IPS-NIHi7 (cell line): ENCODE measurements around the gene LAT.

ENCODE experiments used
- DNase-seq: peaks from one replicate; pipeline ENCODE4 v3.0.0; 2012; ENCODE audit warnings: mixed read lengths; ENCODE audit errors: extremely low spot score

Gene LAT

DNA sequence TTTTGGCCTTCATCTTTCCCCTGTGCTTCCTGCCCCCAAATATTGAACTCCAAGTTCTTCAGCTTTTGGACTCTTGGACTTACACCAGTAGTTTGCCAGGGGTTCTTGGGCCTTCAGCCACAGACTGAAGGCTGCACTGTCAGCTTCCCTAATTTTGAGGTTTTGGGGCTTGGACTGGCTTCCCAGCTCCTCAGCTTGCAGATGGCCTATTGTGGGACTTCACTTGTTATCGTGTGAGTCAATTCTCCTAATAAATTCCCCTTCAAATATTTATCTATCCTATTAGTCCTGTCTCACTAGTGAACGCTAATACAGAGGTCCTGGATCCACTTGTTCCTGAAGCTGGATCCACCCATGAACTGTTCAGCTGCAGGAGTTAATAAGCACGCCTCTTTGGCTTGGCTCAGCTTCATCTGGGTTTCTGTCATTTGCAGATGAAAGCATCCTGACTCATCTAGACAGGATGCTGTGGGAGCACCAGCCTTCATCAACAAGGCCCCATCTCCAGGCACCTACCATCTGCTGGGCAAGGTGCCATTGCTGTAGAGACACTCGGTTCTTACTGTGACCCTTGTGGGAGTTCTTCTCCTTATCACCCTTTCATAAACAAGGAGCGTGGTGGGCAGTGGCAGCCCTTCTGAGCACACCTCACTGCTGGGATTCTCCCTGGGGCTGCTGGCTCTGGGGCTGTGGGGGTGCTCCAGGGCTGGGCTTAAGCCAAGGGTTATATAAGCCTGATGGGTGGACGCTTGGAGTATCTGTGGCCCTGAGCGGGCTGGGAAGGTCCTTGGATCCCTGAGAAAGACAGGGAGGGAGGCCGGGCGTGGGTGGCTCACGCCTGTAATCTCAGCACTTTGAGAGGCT lies 23.1 kb downstream of the LAT start:
- no peak for DNase-seq

DNA sequence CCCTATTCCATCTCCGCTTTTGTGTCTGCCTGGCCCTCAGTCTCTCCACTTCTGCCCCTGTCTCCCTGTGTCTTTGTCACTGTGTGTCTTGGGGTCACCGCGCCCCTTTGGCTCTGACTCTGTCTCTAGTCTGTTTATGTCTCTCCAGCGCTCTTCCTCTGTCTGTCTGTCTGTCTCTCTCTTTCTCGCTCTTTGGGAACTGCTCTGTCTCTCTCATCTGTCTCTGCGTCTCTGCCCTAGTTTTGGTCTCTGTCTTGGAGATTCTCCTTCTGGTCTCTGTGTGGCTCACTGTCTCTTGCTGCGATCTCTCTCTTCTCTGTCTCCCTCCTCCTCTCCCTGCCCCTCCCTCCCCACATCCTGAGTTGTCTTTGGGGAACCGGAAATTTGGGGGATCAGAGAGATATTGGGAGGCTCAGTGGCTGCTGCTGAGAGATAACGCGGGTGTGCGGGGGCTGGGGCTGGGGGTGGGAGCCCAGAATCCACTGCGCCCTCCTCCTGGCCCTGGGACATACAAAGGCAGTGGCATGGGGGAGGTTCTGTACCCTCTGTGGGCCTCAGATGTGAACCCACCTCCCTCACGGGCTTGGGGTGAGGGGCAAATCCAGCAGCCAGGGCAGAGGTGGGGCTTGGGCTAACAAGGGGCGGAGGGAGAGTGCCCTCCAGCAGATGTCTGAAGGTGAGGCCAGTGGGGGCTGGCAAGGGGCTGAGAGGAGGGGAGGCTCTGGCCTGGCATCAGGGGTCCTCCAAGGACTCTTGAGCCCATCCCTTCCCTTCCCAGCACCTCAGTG lies 24.4 kb downstream of the LAT start:
- DNase-seq: no peak

DNA sequence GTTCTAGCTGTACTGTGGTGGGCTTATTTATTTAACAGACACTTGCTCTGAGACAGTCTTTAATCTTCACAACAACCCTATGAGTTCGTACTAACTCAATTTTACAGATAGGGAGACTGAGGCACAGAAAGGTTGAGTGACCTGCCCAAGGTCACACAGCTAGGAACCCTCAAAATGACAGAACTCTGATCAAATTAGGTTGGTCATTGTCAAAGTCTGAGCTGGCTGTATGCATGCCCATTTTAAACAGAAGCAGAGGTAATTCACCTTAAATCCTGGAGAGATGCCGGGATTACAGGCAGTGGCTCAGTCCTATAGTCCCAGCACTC lies 24.9 kb downstream of the LAT start:
- DNase-seq: no peak

DNA sequence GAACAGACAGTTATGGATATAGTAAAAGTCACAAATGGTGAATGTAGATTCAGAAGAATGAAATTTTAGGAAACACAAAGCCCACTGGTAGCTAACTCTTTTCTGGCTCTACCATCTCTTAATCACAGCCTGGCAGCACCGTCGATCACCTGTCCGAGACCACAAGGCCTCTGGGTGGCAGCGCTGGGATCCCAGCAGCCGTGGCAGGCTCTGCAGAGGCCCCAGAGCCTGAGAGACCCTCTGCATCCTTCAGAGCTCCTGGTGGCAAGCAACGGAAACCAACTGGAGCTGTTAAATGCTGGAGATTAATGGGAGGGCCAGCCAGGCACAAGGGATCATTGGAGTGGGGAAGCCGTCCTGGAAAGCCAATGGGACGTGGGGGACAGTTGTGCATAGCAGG lies 26.3 kb downstream of the LAT start:
- peak; percentile 67 for DNase-seq

DNA sequence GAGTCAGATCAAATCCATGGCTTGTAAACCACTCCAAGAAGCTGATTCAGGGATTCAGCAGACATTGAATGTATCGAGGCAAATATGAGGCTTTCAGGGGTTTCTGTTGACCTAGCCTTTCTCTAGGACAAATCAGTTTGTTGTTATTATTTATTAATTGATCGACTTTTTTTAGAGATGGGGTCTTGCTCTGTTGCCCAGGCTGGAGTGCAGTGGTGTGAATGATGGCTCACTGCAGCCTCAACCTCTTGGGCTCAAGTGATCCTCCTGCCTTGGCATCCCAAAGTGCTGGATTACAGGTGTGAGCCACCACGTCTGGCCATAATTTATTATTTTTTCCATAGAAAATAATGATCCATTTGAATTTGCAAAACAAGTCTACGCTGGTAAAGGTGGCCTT lies 27.0 kb downstream of the LAT start:
- DNase-seq: no peak

DNA sequence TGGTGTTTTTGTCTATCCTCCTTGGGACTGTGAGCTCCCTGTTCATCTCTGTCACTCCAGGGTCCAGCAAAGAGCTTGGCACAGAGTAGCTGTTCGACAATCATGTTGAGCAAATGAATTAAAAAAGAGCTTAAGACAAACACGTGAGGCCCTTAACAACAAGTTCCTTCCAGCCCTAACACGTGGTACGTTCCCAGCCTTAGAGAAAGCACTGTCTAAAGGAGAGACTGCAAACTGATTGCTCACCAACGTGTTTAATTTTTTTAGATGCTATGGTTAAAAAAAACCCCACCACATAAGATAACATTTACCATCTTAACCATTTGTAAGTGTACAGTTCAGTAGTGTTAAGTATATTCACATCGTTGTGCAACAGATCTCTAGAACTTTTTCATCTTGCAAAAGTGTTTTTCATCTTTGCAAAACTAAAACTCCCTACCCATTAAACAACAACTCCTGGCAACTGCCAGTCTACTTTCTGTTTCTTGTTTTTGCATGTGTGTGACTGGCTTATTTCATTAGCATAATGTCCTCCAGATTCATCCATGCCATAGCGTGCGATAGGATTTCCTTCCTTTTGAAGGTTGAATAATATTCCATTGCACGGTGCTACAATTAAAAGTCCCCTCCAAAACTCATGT lies 28.2 kb downstream of the LAT start:
- DNase-seq: no peak

DNA sequence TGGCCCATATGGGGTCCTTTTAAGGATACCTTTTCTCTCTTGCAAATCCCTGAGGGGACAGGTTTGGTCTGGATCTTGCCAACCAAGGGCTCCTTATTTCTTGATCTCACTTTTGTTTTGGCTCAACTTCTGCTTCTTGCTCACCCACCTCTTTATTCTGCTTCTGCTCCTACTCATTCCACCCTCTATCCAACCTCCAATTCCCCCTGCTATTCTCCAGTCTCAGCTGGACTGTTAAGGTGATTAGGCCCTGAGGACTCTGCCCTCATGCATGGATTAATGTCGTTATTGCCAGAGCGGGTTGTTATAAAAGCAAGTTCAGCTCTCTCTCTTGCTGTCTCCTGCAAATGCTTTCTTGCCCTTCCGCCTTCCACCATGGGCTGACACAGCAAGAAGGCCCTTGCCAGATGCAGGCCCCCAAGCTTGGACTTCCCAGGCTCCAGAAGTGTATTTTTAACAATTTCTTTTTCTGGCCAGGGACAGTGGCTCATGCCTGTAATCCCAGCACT lies 29.8 kb downstream of the LAT start:
- no peak for DNase-seq

DNA sequence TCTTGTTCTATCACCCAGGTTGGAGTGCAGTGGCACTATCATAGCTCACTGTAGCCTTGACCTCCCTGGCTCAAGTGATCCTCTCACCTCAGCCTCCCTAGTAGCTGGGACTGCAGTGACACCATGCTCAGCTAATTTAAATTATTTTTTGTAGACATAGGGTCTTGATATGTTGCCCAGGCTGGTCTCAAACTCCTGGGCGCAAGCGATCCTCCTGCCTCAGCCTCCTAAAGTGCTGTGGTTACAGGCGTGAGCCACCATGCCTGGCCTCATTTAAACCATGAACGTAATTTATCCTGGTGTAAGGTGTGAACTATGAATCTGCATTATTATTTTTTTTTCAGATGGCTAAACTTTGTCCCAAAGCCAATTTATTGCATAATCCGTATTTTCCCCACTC lies 37.3 kb downstream of the LAT start:
- no peak for DNase-seq

DNA sequence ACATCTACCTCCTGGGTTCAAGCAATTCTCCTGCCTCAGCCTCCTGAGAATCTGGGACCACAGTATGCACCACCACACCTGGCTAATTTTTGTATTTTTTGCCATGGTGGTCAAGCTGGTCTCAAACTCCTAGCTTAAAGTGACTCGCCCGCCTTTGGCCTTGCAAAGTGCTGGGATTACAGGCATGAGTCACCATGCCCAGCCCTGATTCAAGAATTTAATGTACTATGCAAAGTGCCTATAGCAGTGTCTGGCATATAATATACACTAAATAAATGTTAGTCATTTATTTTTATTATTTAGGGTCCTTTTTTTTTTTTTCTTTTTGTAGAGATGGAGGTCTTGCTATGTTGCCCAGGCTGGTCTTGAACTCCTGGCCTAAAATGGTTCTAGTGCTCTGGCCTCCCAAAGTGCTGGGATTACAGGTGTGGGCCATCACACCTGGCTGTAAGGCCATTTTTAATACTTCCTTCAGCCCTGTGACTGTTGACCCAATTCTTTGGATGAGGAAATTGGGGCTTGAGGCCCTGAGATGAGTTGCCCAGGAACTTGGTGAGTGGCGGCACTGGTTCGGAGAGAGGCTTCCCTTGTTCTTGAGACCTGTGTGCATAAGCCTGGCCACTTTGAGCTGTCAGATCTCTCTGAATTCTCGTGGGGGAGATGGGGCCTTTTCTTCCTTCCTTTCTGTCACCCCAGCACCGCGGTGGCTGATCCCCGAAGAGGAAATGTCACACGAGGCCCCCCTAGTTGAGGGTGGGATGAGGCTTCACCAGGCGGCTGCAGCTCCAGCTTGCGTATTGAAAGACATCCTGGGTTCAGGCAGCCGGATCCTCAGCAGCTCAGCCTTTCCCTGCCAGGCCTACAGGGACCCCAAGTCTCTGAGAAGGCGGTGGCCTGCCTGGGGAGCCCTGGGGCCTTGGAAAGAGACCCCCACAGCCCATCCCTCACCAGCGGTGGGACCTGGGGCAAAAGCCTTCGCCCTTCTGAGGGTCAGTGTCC lies 38.7 kb downstream of the LAT start:
- no peak for DNase-seq

DNA sequence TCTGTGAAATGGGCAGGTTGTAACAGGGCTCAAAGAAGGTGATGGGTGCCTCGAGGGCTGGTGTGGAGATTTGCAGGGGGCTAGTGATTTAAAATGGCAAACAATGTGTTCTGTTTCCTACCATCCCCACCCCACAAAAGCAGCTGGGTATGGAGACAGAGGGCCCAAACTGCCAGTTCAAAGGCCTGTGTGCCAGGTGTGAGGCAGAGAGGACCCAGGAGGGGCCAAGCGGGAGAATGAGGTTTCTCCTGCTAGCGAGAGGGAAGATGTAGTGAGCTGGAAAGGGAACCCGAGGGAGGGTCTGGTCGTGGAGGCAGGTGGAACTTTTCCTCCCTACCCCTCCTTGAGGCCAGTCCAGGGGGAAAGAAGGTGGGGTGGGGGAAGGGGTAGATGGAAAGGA lies 39.4 kb downstream of the LAT start:
- DNase-seq: no peak

DNA sequence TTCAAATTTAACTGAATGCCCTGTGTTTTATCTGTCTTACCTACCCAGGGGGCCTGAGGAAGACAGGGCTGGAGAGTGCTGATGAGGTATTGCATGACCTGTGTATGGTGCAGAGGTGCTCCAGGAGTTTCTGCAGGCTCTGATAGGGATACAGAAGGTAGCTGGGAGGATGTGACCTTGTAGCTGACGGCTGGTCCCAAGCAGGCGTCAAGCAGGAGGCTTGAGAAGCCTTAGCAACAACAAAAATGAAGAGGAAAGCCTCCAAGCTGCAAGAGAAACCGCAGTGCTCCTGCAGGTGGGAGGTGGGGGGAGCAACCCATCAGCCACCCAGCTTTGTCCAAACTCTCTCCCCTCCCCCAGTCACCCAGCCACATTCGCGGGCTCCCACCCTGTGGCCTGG lies 40.4 kb downstream of the LAT start:
- DNase-seq: no peak

DNA sequence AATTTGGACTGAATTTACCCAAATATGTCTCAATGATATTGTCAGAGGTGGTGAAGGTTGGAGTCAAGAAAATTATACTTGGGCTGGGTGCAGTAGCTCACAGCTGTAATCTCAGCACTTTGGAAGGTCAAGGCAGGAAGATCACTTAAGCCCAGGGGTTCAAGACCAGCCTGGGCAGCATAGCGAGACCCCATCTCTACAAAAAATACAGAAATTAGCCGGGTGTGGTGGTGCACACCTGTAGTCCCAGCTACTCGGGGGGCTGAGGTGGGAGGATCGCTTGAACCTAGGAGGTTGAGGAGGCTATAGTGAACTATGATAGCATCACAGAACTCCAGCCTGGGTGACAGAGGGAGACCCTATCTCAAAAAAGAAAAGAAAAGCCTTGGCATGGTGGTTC lies 40.9 kb downstream of the LAT start:
- DNase-seq: no peak

DNA sequence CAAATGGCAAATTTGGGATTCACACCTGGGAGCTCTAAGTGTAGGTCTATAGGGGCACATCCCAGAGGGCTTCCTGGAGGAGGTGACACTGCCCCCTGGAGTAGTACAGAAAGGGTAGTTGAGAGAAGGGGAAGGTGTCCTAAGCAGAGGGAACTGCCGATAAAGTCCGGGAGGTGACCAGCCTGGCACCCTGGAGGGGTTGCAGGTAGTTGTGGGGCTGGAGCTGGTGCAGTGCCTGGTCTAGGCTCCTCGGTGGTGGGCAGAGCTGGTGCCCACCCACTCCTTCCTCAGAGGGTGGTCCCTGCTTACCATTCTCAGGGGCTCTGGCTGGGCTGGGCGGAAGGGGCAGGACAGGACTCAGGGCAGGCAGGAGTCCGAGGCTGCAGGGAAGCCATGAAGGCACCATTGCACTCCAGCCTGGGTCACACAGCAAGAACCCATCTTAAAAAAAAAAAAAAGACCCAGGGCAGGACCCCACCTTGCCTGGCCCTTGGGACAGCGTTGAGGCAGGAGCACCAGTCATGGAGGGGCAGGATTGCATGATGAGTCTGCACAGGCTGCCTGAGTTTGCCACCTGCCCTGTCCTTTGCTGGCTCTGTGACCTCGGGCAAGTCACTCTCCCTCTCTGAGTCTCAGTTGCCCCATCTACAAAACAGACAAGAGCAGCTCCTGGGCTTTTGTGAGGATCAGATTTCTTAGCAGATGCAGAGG lies 43.8 kb downstream of the LAT start:
- DNase-seq: no peak

DNA sequence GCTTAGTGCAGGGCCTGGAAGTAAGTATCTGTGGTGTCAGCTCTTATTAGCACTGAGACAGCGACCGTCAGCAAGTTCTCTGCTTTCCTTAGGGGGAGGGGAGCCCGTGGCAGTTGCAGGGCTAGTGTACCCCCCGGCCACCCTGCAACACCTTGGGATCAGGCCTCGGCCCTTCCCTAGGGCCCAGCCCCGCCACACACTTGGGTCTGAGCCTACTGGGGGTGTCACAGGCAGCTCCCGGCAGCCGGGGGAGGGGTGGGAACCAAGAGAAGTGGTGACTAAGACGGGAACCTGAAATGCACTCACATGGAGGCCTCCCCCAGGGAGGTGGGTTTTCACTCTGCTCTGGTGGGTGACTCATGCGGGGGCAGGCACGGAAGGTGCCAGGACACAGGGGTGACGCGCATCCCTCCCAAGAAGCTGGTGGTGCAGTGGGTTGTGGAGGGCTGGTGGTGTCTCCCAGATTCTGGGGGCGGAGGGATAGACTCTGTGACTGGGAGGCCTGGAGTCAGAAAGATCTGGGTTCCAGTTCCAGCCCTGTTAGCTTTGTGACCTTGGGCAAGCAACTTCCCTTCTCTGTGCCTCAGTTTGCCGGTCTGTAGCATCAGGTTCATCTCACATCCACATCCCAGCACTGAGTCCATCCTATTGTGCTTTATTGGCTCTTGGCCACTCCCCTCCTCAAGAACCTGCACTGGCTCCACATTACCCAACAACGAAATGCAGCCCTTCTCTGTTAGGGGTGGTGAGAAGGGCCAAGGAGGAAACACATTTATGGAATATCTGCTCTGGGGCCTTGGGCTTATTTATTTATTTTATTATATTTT lies 44.5 kb downstream of the LAT start:
- peak; percentile 67 for DNase-seq

DNA sequence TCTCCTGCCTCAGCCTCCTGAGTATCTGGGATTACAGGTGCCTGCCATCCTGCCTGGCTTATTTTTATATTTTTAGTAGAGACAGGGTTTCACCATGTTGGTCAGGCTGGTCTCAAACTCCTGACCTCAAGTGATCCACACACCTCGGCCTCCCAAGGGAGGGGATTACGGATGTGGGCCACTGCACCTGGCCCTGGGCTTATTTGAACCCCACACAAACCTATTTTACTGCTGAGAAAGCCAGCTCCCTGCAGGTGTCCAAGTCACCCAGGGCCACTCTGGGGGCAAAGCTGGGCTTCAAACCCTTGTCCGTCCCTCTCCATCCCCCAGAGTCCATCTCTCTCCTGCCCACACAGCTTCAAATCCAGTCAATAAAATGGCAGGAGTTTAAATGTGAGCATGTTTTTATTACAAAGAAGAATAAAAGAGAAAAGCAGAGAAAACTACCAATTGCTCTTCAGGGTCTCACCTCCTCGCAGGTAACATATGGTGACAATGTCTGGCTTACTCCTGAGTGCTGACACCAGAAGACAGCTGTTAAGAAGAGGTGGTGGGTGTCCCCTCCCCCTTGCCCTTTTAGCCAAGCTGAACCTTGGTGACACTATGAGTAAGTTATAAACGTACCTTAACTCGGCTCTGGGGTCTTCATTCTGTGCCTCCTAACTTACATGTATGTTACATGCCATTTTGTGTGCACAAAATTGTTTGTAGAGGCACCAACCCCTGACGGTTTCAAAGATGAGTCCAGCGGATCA lies 45.4 kb downstream of the LAT start:
- DNase-seq: no peak
